Testis (tissue), 2 donors: ENCODE results near the gene RNF169.

ENCODE experiments used
- POLR2A ChIP-seq: fragments of 450-650 bp; IDR thresholded peaks from one replicate; pipeline ENCODE4 v1.6.1; 2017; ENCODE audit warnings: antibody characterized with exemption, mild to moderate bottlenecking, moderate library complexity
- TF ChIP-seq, protein P1 (sequence below), 3 experiments: fragments of 450-650 bp in 2 of 3; fragments of 200-600 bp in 1 of 3; sonication (generic) in 1 of 3; IDR thresholded peaks; one replicate each; pipeline ENCODE4 v1.5.1; 2016 to 2019; ENCODE audit warnings: antibody characterized with exemption in 3 of 3, mild to moderate bottlenecking in 2 of 3, moderate library complexity in 1 of 3

DNA sequence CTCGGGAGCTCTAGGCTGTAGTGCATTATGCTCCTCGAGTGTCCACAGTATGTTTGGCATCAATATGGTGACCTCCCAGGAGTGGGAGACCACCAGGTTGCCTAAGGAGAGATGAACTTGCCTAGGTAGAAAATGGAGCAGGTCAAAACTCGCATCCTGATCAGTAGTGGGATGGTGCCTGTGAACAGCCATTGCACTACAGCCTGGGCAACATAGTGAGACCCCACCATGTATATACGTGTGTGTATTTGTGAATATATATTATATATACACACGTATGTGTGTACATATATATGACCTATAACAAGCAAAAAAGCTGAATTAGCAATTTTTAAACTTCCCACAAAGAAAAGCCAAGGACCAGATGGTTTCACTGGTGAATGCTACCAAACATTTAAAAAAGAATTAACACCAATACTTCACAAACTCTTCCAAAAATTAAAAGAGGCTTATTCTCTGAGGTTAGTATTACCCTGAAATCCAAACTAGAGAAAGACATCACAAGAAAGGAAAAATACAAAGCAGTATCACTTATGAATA is 97.4 kb downstream of the RNF169 start:
- TF ChIP-seq POLR2A, result no peak
- TF ChIP-seq, protein P1, sequence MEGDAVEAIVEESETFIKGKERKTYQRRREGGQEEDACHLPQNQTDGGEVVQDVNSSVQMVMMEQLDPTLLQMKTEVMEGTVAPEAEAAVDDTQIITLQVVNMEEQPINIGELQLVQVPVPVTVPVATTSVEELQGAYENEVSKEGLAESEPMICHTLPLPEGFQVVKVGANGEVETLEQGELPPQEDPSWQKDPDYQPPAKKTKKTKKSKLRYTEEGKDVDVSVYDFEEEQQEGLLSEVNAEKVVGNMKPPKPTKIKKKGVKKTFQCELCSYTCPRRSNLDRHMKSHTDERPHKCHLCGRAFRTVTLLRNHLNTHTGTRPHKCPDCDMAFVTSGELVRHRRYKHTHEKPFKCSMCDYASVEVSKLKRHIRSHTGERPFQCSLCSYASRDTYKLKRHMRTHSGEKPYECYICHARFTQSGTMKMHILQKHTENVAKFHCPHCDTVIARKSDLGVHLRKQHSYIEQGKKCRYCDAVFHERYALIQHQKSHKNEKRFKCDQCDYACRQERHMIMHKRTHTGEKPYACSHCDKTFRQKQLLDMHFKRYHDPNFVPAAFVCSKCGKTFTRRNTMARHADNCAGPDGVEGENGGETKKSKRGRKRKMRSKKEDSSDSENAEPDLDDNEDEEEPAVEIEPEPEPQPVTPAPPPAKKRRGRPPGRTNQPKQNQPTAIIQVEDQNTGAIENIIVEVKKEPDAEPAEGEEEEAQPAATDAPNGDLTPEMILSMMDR (IDR thresholded peaks at IDR 0.05), result no peak
